Ascending aorta (tissue), 2 donors: ENCODE results near the gene THSD7B. TPM values are rescaled to one million over a fixed set of nuclear protein-coding genes. Genes with fewer than 3 reads are reported as not detected.

Source experiments
- DNase-seq, 2 donors: peaks; one replicate each; pipeline ENCODE4 v3.0.0-alpha.2; 2019; ENCODE audit warnings: low spot score in 2 of 2
- H3K27ac ChIP-seq, 2 donors: fragments of 200-600 bp; sonication (generic); one replicate each; pipeline ENCODE4 v1.5.1; 2016 to 2017; ENCODE audit warnings: mild to moderate bottlenecking in 1 of 2
- H3K27me3 ChIP-seq: fragments of 200-600 bp; sonication (generic); one replicate; pipeline ENCODE4 v1.5.1; 2017
- H3K36me3 ChIP-seq, 2 donors: fragments of 200-600 bp; sonication (generic); one replicate each; pipeline ENCODE4 v1.5.1; 2016
- H3K4me1 ChIP-seq, 2 donors: fragments of 200-600 bp; sonication (generic); one replicate each; pipeline ENCODE4 v1.5.1; 2016 to 2017; ENCODE audit warnings: mild to moderate bottlenecking in 1 of 2
- H3K4me3 ChIP-seq, 2 donors: fragments of 200-600 bp; sonication (generic); one replicate each; pipeline ENCODE4 v1.5.1; 2016 to 2017; ENCODE audit warnings: mild to moderate bottlenecking in 1 of 2
- H3K9me3 ChIP-seq, 2 donors: fragments of 200-600 bp; sonication (generic); one replicate each; pipeline ENCODE4 v1.5.1; 2016
- CTCF ChIP-seq, 3 experiments: fragments of 200-600 bp in 2 of 3; fragments of 450-650 bp in 1 of 3; sonication (generic) in 2 of 3; IDR thresholded peaks; one replicate each; pipeline ENCODE4 v1.5.1; 2016 to 2019; ENCODE audit warnings: antibody characterized with exemption in 3 of 3, mild to moderate bottlenecking in 1 of 3, moderate library complexity in 1 of 3
- intact Hi-C: fragments of 100-400 bp; cut with DNase I; formaldehyde crosslinking; loops from one replicate; pipeline ENCODE4 v1.15.1; 2023
- total RNA-seq: library from RNA; depleted of rRNA; stranded (reverse); fragments of >200 nt; gene quantifications from one replicate; pipeline ENCODE4 v1.1.0, GENCODE V29; 2016

The THSD7B gene
- total RNA-seq, 1 donor from 2014 or later, result not detected

- intact Hi-C loops, result no loop called here
- TF ChIP-seq CTCF (IDR thresholded peaks at IDR 0.05), result no peak
- H3K9me3 ChIP-seq, result no peaks in the 10 kb centered on the region
- no peaks in the 10 kb centered on the region for H3K4me1 ChIP-seq
- DNase-seq, result no peak
- no peak overlapping the region for H3K27ac ChIP-seq
- no peaks in the 10 kb centered on the region for H3K27me3 ChIP-seq
- H3K4me3 ChIP-seq, result no peak overlapping the region
- H3K36me3 ChIP-seq, result no peaks in the 10 kb centered on the region
Measured at GRCh38 chr2:136894007-136894634, 128.8 kb downstream of the THSD7B start.

- no peak for DNase-seq
- H3K27ac ChIP-seq, result no peak overlapping the region
- H3K27me3 ChIP-seq, result no peaks in the 10 kb centered on the region
- no peak overlapping the region for H3K4me3 ChIP-seq
- TF ChIP-seq CTCF (IDR thresholded peaks at IDR 0.05), result no peak
- no peaks in the 10 kb centered on the region for H3K36me3 ChIP-seq
- no peaks in the 10 kb centered on the region for H3K9me3 ChIP-seq
- H3K4me1 ChIP-seq, result peaks cover 0 to 4% of the 10 kb centered on the region in 2 donors
- intact Hi-C loops, result no loop called here
Measured at GRCh38 chr2:136901732-136902131, 136.4 kb downstream of the THSD7B start.

- Histone ChIP-seq H3K36me3 (no peaks in the 10 kb centered on the region), H3K9me3 (no peaks in the 10 kb centered on the region), H3K4me3 (no peak overlapping the region), H3K27ac (no peak overlapping the region), H3K4me1 (peaks cover 0 to 4% of the 10 kb centered on the region in 2 donors), H3K27me3 (no peaks in the 10 kb centered on the region)
- intact Hi-C loops, result no loop called here
- TF ChIP-seq CTCF (IDR thresholded peaks at IDR 0.05), result no peak
- no peak for DNase-seq
Measured at GRCh38 chr2:136905779-136906178, 140.4 kb downstream of the THSD7B start.

DNA sequence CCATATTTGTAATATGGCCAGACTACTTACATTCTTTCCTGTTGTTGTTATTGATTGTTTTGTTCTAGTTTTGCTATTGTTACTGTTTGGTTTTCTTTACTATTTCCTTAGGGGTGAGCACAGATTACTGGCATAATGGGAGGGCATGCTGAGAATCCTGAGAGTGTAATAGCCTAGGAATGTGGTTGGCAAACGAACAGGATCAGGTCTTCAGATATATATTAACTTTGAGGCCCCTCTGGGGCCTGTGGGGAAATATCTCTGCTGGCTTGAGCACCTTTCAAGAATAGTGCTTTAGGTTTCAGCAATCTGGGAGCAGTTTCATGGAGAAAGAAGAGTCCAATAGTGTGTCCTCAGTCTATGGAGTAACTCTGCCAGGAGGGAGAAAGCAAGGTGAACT, 144.4 kb downstream of the THSD7B start:
- intact Hi-C loops, result no loop called here
- Histone ChIP-seq H3K27ac (no peak overlapping the region), H3K9me3 (no peaks in the 10 kb centered on the region), H3K4me1 (no peaks in the 10 kb centered on the region), H3K27me3 (no peaks in the 10 kb centered on the region), H3K4me3 (no peak overlapping the region), H3K36me3 (no peaks in the 10 kb centered on the region)
- no peak for TF ChIP-seq CTCF (IDR thresholded peaks at IDR 0.05)
- DNase-seq, result no peak

- H3K36me3 ChIP-seq, result no peaks in the 10 kb centered on the region
- no peak overlapping the region for H3K27ac ChIP-seq
- H3K27me3 ChIP-seq, result no peaks in the 10 kb centered on the region
- no peak overlapping the region for H3K4me3 ChIP-seq
- no peaks in the 10 kb centered on the region for H3K9me3 ChIP-seq
- TF ChIP-seq CTCF (IDR thresholded peaks at IDR 0.05), result no peak
- intact Hi-C loops, result no loop called here
- no peak for DNase-seq
- peaks cover 0 to 4% of the 10 kb centered on the region in 2 donors for H3K4me1 ChIP-seq
Measured at GRCh38 chr2:136916131-136916530, 150.8 kb downstream of the THSD7B start.

GRCh38 chr2:136917411-136917881, 152.1 kb downstream of the THSD7B start:
- Histone ChIP-seq H3K27me3 (no peaks in the 10 kb centered on the region), H3K27ac (no peak overlapping the region), H3K36me3 (no peaks in the 10 kb centered on the region), H3K4me3 (no peak overlapping the region), H3K9me3 (no peaks in the 10 kb centered on the region), H3K4me1 (peaks cover 0 to 4% of the 10 kb centered on the region in 2 donors)
- DNase-seq, result no peak
- no peak for TF ChIP-seq CTCF (IDR thresholded peaks at IDR 0.05)
- intact Hi-C loops, result no loop called here
